ENCODE measurements around the gene CRYBB3. TPM values are rescaled to one million over a fixed set of nuclear protein-coding genes. Genes with fewer than 3 reads are reported as not detected.

CRYBB3 gene
- total RNA-seq, 1 donor from 2014 or later: 1.0 TPM

- peaks cover 3% of the 10 kb centered on the region for H3K4me1 Mint-ChIP-seq (ENCODE audit: low read depth)
- no peak overlapping the region for H3K27ac Mint-ChIP-seq
- no peaks in the 10 kb centered on the region for H3K27me3 Mint-ChIP-seq
- peaks cover 1% of the 10 kb centered on the region for H3K36me3 Mint-ChIP-seq (ENCODE audit: insufficient read depth)
- no peaks in the 10 kb centered on the region for H3K9me3 Mint-ChIP-seq (ENCODE audit: low read depth)
- H3K4me3 Mint-ChIP-seq (ENCODE audit: low read depth): no peak overlapping the region
- DNase-seq (ENCODE audit: low spot score, unreplicated experiment): no peak
- no peak for TF ChIP-seq CTCF (IDR thresholded peaks at IDR 0.05; ENCODE audit: unreplicated experiment)
Measured at GRCh38 chr22:25160120-25160996, 39.3 kb upstream of the CRYBB3 start.

DNA sequence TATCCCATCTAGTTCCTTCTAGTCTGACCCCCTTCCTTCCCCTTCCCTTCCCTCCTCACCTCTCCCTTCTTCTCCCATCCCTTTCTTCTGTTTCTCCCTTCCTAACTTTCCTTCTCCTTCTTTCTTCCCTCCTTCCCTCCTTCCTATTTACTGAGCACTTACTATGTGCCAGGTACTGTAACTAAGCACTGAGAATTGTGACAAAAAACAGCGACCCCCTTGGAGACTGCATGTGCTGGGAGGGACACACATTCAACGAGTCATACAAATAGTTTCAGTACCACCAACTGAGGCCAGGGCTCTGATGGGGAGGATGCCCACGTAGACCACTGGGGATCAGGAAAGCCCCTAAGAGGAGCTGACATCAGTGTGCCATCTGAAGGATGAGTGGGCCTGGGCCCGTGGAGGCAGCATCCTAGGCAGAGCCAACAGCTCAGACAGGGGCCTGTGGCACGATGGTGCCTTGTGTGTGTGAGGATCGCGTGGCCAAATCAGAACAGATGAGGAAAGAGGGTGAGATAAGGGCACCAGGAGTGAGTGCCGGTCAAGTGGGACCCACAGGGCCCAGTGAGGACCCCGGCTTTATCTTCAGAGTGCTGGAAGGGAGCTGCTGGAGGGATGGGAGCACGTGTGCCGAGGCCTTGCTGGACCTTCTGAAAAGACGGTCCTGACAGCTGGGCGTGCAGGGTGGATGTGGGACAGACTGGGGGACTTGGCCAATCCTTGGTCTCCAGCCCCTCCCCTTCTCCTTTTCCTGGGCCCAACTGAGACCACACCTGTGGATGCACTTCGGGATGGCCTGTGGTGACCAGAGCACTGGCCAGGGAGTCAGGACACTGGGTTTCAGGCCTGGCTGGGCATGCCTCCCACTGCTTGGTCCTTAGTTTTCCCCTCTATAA lies 38.4 kb upstream of the CRYBB3 start:
- no peak overlapping the region for H3K27ac Mint-ChIP-seq
- no peak for TF ChIP-seq CTCF (IDR thresholded peaks at IDR 0.05; ENCODE audit: unreplicated experiment)
- peaks cover 1% of the 10 kb centered on the region for H3K36me3 Mint-ChIP-seq (ENCODE audit: insufficient read depth)
- H3K4me3 Mint-ChIP-seq (ENCODE audit: low read depth): no peak overlapping the region
- peaks cover 5% of the 10 kb centered on the region for H3K4me1 Mint-ChIP-seq (ENCODE audit: low read depth)
- no peak for DNase-seq (ENCODE audit: low spot score, unreplicated experiment)
- no peaks in the 10 kb centered on the region for H3K9me3 Mint-ChIP-seq (ENCODE audit: low read depth)
- no peaks in the 10 kb centered on the region for H3K27me3 Mint-ChIP-seq

GRCh38 chr22:25161916-25162530 lies 37.6 kb upstream of the CRYBB3 start:
- DNase-seq (ENCODE audit: low spot score, unreplicated experiment): no peak
- no peak overlapping the region for H3K27ac Mint-ChIP-seq
- H3K9me3 Mint-ChIP-seq (ENCODE audit: low read depth): no peaks in the 10 kb centered on the region
- no peak for TF ChIP-seq CTCF (IDR thresholded peaks at IDR 0.05; ENCODE audit: unreplicated experiment)
- H3K4me3 Mint-ChIP-seq (ENCODE audit: low read depth): no peak overlapping the region
- H3K27me3 Mint-ChIP-seq: no peaks in the 10 kb centered on the region
- peaks cover 5% of the 10 kb centered on the region for H3K4me1 Mint-ChIP-seq (ENCODE audit: low read depth)
- peaks cover 1% of the 10 kb centered on the region for H3K36me3 Mint-ChIP-seq (ENCODE audit: insufficient read depth)

- Mint-ChIP-seq H3K27me3 (no peaks in the 10 kb centered on the region), H3K4me3 (ENCODE audit: low read depth) (no peak overlapping the region), H3K27ac (no peak overlapping the region), H3K9me3 (ENCODE audit: low read depth) (no peaks in the 10 kb centered on the region), H3K4me1 (ENCODE audit: low read depth) (peaks cover 6% of the 10 kb centered on the region), H3K36me3 (ENCODE audit: insufficient read depth) (peaks cover under 1% of the 10 kb centered on the region)
- TF ChIP-seq CTCF (IDR thresholded peaks at IDR 0.05; ENCODE audit: unreplicated experiment): no peak
- no peak for DNase-seq (ENCODE audit: low spot score, unreplicated experiment)
Measured at GRCh38 chr22:25162561-25162960, 37.1 kb upstream of the CRYBB3 start.

GRCh38 chr22:25165785-25166184 lies 33.9 kb upstream of the CRYBB3 start:
- Mint-ChIP-seq H3K4me3 (ENCODE audit: low read depth) (no peak overlapping the region), H3K27ac (peak overlapping the region; percentile 31), H3K9me3 (ENCODE audit: low read depth) (no peaks in the 10 kb centered on the region), H3K4me1 (ENCODE audit: low read depth) (peaks cover 6% of the 10 kb centered on the region), H3K27me3 (no peaks in the 10 kb centered on the region), H3K36me3 (ENCODE audit: insufficient read depth) (no peaks in the 10 kb centered on the region)
- DNase-seq (ENCODE audit: low spot score, unreplicated experiment): no peak
- TF ChIP-seq CTCF (IDR thresholded peaks at IDR 0.05; ENCODE audit: unreplicated experiment): no peak

Measured in progenitor cell of endocrine pancreas (in vitro differentiated cells).